WTC11 (cell line): ENCODE data around the gene AKAP11. TPM values are rescaled to one million over a fixed set of nuclear protein-coding genes. Genes with fewer than 3 reads are reported as not detected.

ENCODE experiments used
- ATAC-seq: fragments of 200-7000 bp; cut with Tn5 transposase; 2 replicates; pipeline ENCODE4 v1.10.0; 2021; ENCODE audit warnings: mild to moderate bottlenecking, moderate library complexity
- CTCF ChIA-PET: fragments of 300-600 bp; sonication (Branson Sonifier 250); formaldehyde crosslinking; loops from one replicate; lab custom pipeline; 2021; ENCODE audit warnings: antibody characterized with exemption; lab: Charles Lee
- POLR2A ChIA-PET: fragments of 350-600 bp; sonication (Branson Sonifier 250); formaldehyde crosslinking; loops from one replicate; lab custom pipeline; 2021; ENCODE audit warnings: antibody characterized with exemption; lab: Charles Lee
- DNase-seq: peaks from one replicate; pipeline ENCODE4 v3.0.0; 2021; ENCODE audit warnings: low spot score
- H3K27ac Mint-ChIP-seq: 2 replicates; pipeline ENCODE4 v1.8.0; 2021; ENCODE audit warnings: mixed read lengths
- H3K27me3 Mint-ChIP-seq: 2 replicates; pipeline ENCODE4 v1.8.0; 2021; ENCODE audit warnings: low read depth, mild to moderate bottlenecking, moderate library complexity, mixed read lengths
- H3K36me3 Mint-ChIP-seq: 2 replicates; pipeline ENCODE4 v1.8.0; 2021; ENCODE audit warnings: mixed read lengths
- H3K4me1 Mint-ChIP-seq: 2 replicates; pipeline ENCODE4 v1.8.0; 2022; ENCODE audit warnings: mixed read lengths
- H3K4me3 Mint-ChIP-seq: 2 replicates; pipeline ENCODE4 v1.8.0; 2021; ENCODE audit warnings: mild to moderate bottlenecking, moderate library complexity, mixed read lengths
- H3K9me3 Mint-ChIP-seq: 2 replicates; pipeline ENCODE4 v1.8.0; 2021; ENCODE audit warnings: mixed read lengths
- AFF4 ChIP-seq: sonication (generic); formaldehyde crosslinking; IDR thresholded peaks from 2 replicates; pipeline ENCODE4 v1.8.1; 2023; ENCODE audit warnings: mild to moderate bottlenecking, missing genetic modification reagents, borderline replicate concordance
- ATF1 ChIP-seq: sonication (generic); formaldehyde crosslinking; IDR thresholded peaks from 2 replicates; pipeline ENCODE4 v1.8.1; 2023; ENCODE audit warnings: mild to moderate bottlenecking, moderate library complexity, missing genetic modification reagents
- GABPB1 ChIP-seq: sonication (generic); formaldehyde crosslinking; IDR thresholded peaks from 2 replicates; pipeline ENCODE4 v1.8.1; 2023; ENCODE audit warnings: mild to moderate bottlenecking, missing genetic modification reagents
- GTF2I ChIP-seq: fragments of 250-450 bp; sonication (Bioruptor Pico); conservative IDR thresholded peaks from 2 replicates; pipeline ENCODE4 v1.4.0; 2021; ENCODE audit warnings: mild to moderate bottlenecking
- HMGA2 ChIP-seq: fragments of 250-450 bp; sonication (Bioruptor Pico); IDR thresholded peaks from 2 replicates; pipeline ENCODE4 v1.4.0; 2021; ENCODE audit warnings: mild to moderate bottlenecking, moderate library complexity
- JUN ChIP-seq: sonication (generic); formaldehyde crosslinking; IDR thresholded peaks from 2 replicates; pipeline ENCODE4 v1.8.0; 2023; ENCODE audit warnings: mild to moderate bottlenecking, missing genetic modification reagents
- MAX ChIP-seq: sonication (generic); formaldehyde crosslinking; IDR thresholded peaks from 2 replicates; pipeline ENCODE4 v1.8.0; 2022; ENCODE audit warnings: mild to moderate bottlenecking, missing genetic modification reagents
- NFATC4 ChIP-seq: fragments of 250-450 bp; sonication (Bioruptor Pico); IDR thresholded peaks from 2 replicates; pipeline ENCODE4 v1.9.0; 2021; ENCODE audit warnings: mild to moderate bottlenecking
- NFE2L1 ChIP-seq: sonication (generic); formaldehyde crosslinking; IDR thresholded peaks from 2 replicates; pipeline ENCODE4 v1.8.1; 2023; ENCODE audit warnings: missing genetic modification reagents
- NFYB ChIP-seq: sonication (generic); formaldehyde crosslinking; conservative IDR thresholded peaks from 2 replicates; pipeline ENCODE4 v1.8.0; 2022; ENCODE audit warnings: low read depth, missing genetic modification reagents
- NR3C1 ChIP-seq: sonication (generic); formaldehyde crosslinking; conservative IDR thresholded peaks from 2 replicates; pipeline ENCODE4 v1.8.1; 2023; ENCODE audit warnings: low read depth, mild to moderate bottlenecking, missing genetic modification reagents
- PRDM15 ChIP-seq: sonication (generic); formaldehyde crosslinking; IDR thresholded peaks from 2 replicates; pipeline ENCODE4 v1.8.0; 2022; ENCODE audit warnings: missing genetic modification reagents
- TEAD4 ChIP-seq: sonication (generic); formaldehyde crosslinking; IDR thresholded peaks from 2 replicates; pipeline ENCODE4 v1.8.0; 2022; ENCODE audit warnings: mild to moderate bottlenecking, missing genetic modification reagents
- USF1 ChIP-seq: sonication (generic); formaldehyde crosslinking; IDR thresholded peaks from 2 replicates; pipeline ENCODE4 v1.8.0; 2022; ENCODE audit warnings: mild to moderate bottlenecking, missing genetic modification reagents
- USF2 ChIP-seq: sonication (generic); formaldehyde crosslinking; IDR thresholded peaks from 2 replicates; pipeline ENCODE4 v1.8.1; 2023; ENCODE audit warnings: mild to moderate bottlenecking, missing genetic modification reagents, moderate library complexity
- ZNF138 ChIP-seq: sonication (generic); formaldehyde crosslinking; conservative IDR thresholded peaks from 2 replicates; pipeline ENCODE4 v1.8.1; 2022; ENCODE audit warnings: mild to moderate bottlenecking, moderate library complexity, missing genetic modification reagents
- ZNF416 ChIP-seq: fragments of 250-450 bp; sonication (Bioruptor Pico); IDR thresholded peaks from 2 replicates; pipeline ENCODE4 v1.9.0; 2021; ENCODE audit warnings: mild to moderate bottlenecking, inconsistent platforms
- ZNF425 ChIP-seq: fragments of 250-450 bp; sonication (Bioruptor Pico); conservative IDR thresholded peaks from 2 replicates; pipeline ENCODE4 v1.9.0; 2021; ENCODE audit warnings: mild to moderate bottlenecking
- total RNA-seq: library from RNA; stranded (reverse); gene quantifications from 3 replicates; pipeline ENCODE4 v1.2.3, GENCODE V29; 2021

AKAP11 gene
- total RNA-seq, 1 experiment from 2014 or later, result 16.7 TPM

- TF ChIP-seq ZNF138 (CRISPR knock-in tag), result no peak
- no peak for TF ChIP-seq NFE2L1 (CRISPR knock-in tag)
- TF ChIP-seq ZNF425, result no peak
- TF ChIP-seq JUN (CRISPR knock-in tag), result no peak
These were observed 1.6 kb upstream of the AKAP11 start (continued) for GRCh38 chr13:42270160-42270856.

GRCh38 chr13:42270857-42271215 lies 1.1 kb upstream of the AKAP11 start:
- ChIA-PET POLR2A (interaction anchor here (1.4 to 1.5 kb wide), 2 partner anchors 12 to 223 kb away, joined by 4 to 6 read pairs; partner anchors contain the start of gene DGKH), CTCF (interaction anchor here (1.2 kb wide), 1 partner anchor 603 kb away, joined by 4 read pairs; no protein-coding TSS in a partner anchor)
- peak overlapping the region; percentile 10; the same call in 1 of the 2 replicates for H3K27ac Mint-ChIP-seq
- TF ChIP-seq USF1 (CRISPR knock-in tag), result no peak
- no peak for TF ChIP-seq ATF1 (CRISPR knock-in tag)
- TF ChIP-seq HMGA2 (CRISPR knock-in tag), result no peak
- H3K4me3 Mint-ChIP-seq, result peak overlapping the region; percentile 84
- DNase-seq (no peak), ATAC-seq (no peak)
- H3K36me3 Mint-ChIP-seq, result peaks cover 24% of the 10 kb centered on the region
- H3K27me3 Mint-ChIP-seq, result peaks cover 11% of the 10 kb centered on the region
- H3K9me3 Mint-ChIP-seq, result peaks cover 29% of the 10 kb centered on the region
- peaks cover 31% of the 10 kb centered on the region for H3K4me1 Mint-ChIP-seq

- peak overlapping the region; percentile 84 for H3K4me3 Mint-ChIP-seq
- H3K36me3 Mint-ChIP-seq, result peaks cover 24% of the 10 kb centered on the region
- H3K27me3 Mint-ChIP-seq, result peaks cover 11% of the 10 kb centered on the region
- ChIA-PET CTCF (interaction anchor here (0.6 to 1.2 kb wide), 3 partner anchors 12 to 1080 kb away, joined by 3 to 4 read pairs (median 3); no protein-coding TSS in a partner anchor), POLR2A (interaction anchor here (0.6 to 1.5 kb wide), 6 partner anchors 8 to 223 kb away, joined by 3 to 7 read pairs (median 4); partner anchors contain the start of gene DGKH)
- ATAC-seq, result peak; percentile 77
- peaks cover 29% of the 10 kb centered on the region for H3K9me3 Mint-ChIP-seq
- H3K27ac Mint-ChIP-seq, result peak overlapping the region; percentile 10; the same call in 1 of the 2 replicates
- peak; percentile 84 for DNase-seq
- peaks cover 32% of the 10 kb centered on the region for H3K4me1 Mint-ChIP-seq
- TF ChIP-seq NR3C1 (CRISPR knock-in tag), result no peak
- TF ChIP-seq MAX (CRISPR knock-in tag), result peak; percentile 83
- no peak for TF ChIP-seq ZNF416 (CRISPR knock-in tag)
- TF ChIP-seq GABPB1 (CRISPR knock-in tag), result 0 out of 2 replicates have a peak, but pooled peaks have one; percentile 43
- TF ChIP-seq USF2 (CRISPR knock-in tag), result peak; percentile 91
- no peak for TF ChIP-seq NFATC4 (CRISPR knock-in tag)
- no peak for TF ChIP-seq GTF2I (CRISPR knock-in tag)
- no peak for TF ChIP-seq AFF4 (CRISPR knock-in tag)
- TF ChIP-seq TEAD4, result no peak
- TF ChIP-seq ATF1 (CRISPR knock-in tag), result no peak
- TF ChIP-seq NFYB (CRISPR knock-in tag), result peak; percentile 17; the same call in 1 of the 2 replicates
- no peak for TF ChIP-seq PRDM15
These were observed 426 bp upstream of the AKAP11 start for GRCh38 chr13:42271337-42272114.
